Suppressor macrophage treated with lipopolysaccharide for 4 hours (primary cell): ENCODE data around the gene CDSN.
"Not testable (repeated sequence)": the region's sequence is repeated elsewhere in the genome, so short reads cannot be mapped to it uniquely, and the experiment has no call there.

Experiments
- DNase-seq: peaks from one replicate; pipeline ENCODE4 v3.0.0-alpha.2; 2020

The CDSN gene

GRCh38 chr6:31083742-31084354 is 36.4 kb downstream of the CDSN start:
- DNase-seq = peak; percentile 26

GRCh38 chr6:31081872-31082271 is 38.4 kb downstream of the CDSN start:
- no peak for DNase-seq

- peak; percentile 75 for DNase-seq
These were observed 40.5 kb downstream of the CDSN start for GRCh38 chr6:31079656-31080261.

GRCh38 chr6:31076611-31077010 is 43.6 kb downstream of the CDSN start:
- DNase-seq = no peak

- no peak for DNase-seq
These were observed 44.7 kb downstream of the CDSN start for GRCh38 chr6:31075528-31075927.

- DNase-seq = no peak
These were observed 45.8 kb downstream of the CDSN start for GRCh38 chr6:31074401-31074800.

- peak; percentile 19 for DNase-seq
These were observed 49.5 kb downstream of the CDSN start for GRCh38 chr6:31070711-31071197.

GRCh38 chr6:31068669-31069340 is 51.4 kb downstream of the CDSN start:
- DNase-seq = peak; percentile 83

GRCh38 chr6:31067891-31068668 is 52.2 kb downstream of the CDSN start:
- DNase-seq = not testable (repeated sequence)

- DNase-seq = not testable (repeated sequence)
These were observed 53.2 kb downstream of the CDSN start for GRCh38 chr6:31067028-31067427.

- no peak for DNase-seq
These were observed 54.7 kb downstream of the CDSN start for GRCh38 chr6:31065556-31065955.
